HepG2 (cell line): ENCODE results near the gene ROBO3. TPM values are rescaled to one million over a fixed set of nuclear protein-coding genes. Genes with fewer than 3 reads are reported as not detected.

ENCODE experiments used
- GTF3A ChIP-seq: sonication (generic); formaldehyde crosslinking; conservative IDR thresholded peaks from 2 replicates; pipeline ENCODE4 v1.4.0; 2020; ENCODE audit warnings: mild to moderate bottlenecking, missing genetic modification reagents
- HOXA3 ChIP-seq: sonication (generic); formaldehyde crosslinking; IDR thresholded peaks from 2 replicates; pipeline ENCODE4 v1.5.0; 2020; ENCODE audit warnings: missing genetic modification reagents
- SETDB1 ChIP-seq: sonication (generic); formaldehyde crosslinking; IDR thresholded peaks from 2 replicates; pipeline ENCODE4 v1.5.1; 2020; ENCODE audit warnings: missing genetic modification reagents, mild to moderate bottlenecking, borderline replicate concordance
- TBP ChIP-seq: sonication (generic); formaldehyde crosslinking; IDR thresholded peaks from 2 replicates; pipeline ENCODE4 v1.5.0; 2020; ENCODE audit warnings: missing genetic modification reagents
- TEAD2 ChIP-seq: sonication (generic); formaldehyde crosslinking; IDR thresholded peaks from 2 replicates; pipeline ENCODE4 v1.9.0; 2021; ENCODE audit warnings: missing genetic modification reagents
- ZNF605 ChIP-seq: sonication (generic); formaldehyde crosslinking; IDR thresholded peaks from 2 replicates; pipeline ENCODE4 v1.8.0; 2022; ENCODE audit warnings: mild to moderate bottlenecking, missing genetic modification reagents
- polyA plus RNA-seq, 8 experiments: library from polyadenylated mRNA; depleted of rRNA in 3 of 8; stranded (reverse) in 7 of 8; unstranded in 1 of 8; fragments of >200 nt; fragmentation: Illumina TruSeq in 4 of 8; extraction: Trizol in 4 of 8; gene quantifications; 2 replicates each; pipeline versions ENCODE4 v1.2.1 to v1.2.3, GENCODE V29; 2011 to 2016; ENCODE audit warnings: low read depth in 4 of 8, missing spikeins in 1 of 8, mixed read lengths in 1 of 8; ENCODE audit not compliant: insufficient read depth in 1 of 8
- total RNA-seq, 5 experiments: library from RNA; depleted of rRNA; stranded (reverse); fragments of >200 nt; fragmentation: Illumina TruSeq; extraction: Trizol; gene quantifications; 2 replicates each; pipeline ENCODE4 v1.2.3, GENCODE V29; 2016; ENCODE audit warnings: low read depth in 1 of 5
- TF ChIP-seq, protein P1 (sequence below): IDR thresholded peaks from 2 replicates; pipeline ENCODE4 v1.6.1; 2016
- TF ChIP-seq, protein P2 (sequence below): IDR thresholded peaks from 2 replicates; pipeline ENCODE4 v1.6.1; 2016; ENCODE audit warnings: missing compliant biosample characterization, missing genetic modification reagents, borderline replicate concordance
- TF ChIP-seq, protein P3 (sequence below): sonication (generic); formaldehyde crosslinking; IDR thresholded peaks from 2 replicates; pipeline ENCODE4 v1.5.0; 2020; ENCODE audit warnings: missing genetic modification reagents
- TF ChIP-seq, protein P4 (sequence below): fragments of 450-650 bp; IDR thresholded peaks from 2 replicates; pipeline ENCODE4 v1.6.1; 2016
- TF ChIP-seq, protein P5 (sequence below): sonication (generic); formaldehyde crosslinking; IDR thresholded peaks from 2 replicates; pipeline ENCODE4 v1.9.0; 2021; ENCODE audit warnings: mild to moderate bottlenecking, missing genetic modification reagents
- TF ChIP-seq, protein P6 (sequence below): sonication (generic); formaldehyde crosslinking; IDR thresholded peaks from 2 replicates; pipeline ENCODE4 v1.5.0; 2020; ENCODE audit warnings: mild to moderate bottlenecking, missing genetic modification reagents

The ROBO3 gene
- total and polyA plus RNA-seq, 2 of the 13 experiments (the other 11 are each of a cell fraction or from before 2014, with no cell fraction given): 0.07 to 2.4 TPM

DNA sequence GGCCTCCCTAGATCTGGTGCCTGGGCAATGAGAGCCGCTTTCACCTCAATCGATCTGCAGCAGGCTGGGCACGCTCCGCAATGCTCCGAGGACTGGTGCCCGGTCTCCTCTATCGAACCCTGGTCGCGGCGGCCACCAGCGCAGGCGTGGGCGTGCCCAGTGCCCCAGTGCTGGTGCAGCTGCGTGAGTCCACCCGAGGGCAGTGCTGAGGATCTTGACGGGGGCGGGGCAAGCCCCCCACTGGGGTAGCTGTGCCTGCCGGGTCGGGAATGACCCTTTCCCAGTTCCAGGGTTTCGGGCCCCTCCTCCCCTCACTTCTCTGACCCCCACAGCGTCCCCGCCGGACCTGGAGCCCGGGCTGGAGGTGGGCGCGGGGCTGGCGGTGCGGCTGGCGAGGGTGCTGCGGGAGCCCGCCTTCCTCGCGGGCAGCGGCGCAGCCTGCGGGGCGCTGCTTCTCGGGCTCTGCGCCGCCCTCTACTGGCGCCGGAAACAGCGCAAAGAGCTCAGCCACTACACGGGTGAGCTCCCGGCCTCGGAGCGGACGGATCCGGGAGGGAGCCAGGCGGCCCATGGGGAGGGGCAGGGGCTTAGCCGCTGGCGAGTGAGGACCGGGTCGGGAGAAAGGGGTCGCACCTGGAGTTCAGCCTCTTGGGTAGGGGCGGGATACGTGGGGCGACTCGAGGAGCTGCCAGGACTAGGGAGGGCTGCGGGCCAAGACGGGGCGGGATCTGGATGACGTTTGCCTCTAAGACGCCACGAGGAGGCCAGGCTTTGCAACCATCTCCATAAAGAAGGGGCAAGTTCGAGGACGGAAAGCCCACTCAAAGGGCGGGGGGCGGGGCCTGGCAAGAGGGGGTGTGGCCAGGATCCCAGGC, 10.9 kb downstream of the ROBO3 start (continued):
- TF ChIP-seq, protein P1, sequence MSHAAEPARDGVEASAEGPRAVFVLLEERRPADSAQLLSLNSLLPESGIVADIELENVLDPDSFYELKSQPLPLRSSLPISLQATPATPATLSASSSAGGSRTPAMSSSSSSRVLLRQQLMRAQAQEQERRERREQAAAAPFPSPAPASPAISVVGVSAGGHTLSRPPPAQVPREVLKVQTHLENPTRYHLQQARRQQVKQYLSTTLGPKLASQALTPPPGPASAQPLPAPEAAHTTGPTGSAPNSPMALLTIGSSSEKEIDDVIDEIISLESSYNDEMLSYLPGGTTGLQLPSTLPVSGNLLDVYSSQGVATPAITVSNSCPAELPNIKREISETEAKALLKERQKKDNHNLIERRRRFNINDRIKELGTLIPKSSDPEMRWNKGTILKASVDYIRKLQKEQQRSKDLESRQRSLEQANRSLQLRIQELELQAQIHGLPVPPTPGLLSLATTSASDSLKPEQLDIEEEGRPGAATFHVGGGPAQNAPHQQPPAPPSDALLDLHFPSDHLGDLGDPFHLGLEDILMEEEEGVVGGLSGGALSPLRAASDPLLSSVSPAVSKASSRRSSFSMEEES: no peak
- TF ChIP-seq, protein P2, sequence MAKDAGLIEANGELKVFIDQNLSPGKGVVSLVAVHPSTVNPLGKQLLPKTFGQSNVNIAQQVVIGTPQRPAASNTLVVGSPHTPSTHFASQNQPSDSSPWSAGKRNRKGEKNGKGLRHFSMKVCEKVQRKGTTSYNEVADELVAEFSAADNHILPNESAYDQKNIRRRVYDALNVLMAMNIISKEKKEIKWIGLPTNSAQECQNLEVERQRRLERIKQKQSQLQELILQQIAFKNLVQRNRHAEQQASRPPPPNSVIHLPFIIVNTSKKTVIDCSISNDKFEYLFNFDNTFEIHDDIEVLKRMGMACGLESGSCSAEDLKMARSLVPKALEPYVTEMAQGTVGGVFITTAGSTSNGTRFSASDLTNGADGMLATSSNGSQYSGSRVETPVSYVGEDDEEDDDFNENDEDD (CRISPR knock-in tag): peak; percentile 71; the same call in 1 of the 2 replicates
- TF ChIP-seq ZNF605 (0 out of 2 replicates have a peak, but pooled peaks have one; percentile 18), TBP (CRISPR knock-in tag) (no peak), GTF3A (CRISPR knock-in tag) (no peak), SETDB1 (CRISPR knock-in tag) (no peak), HOXA3 (CRISPR knock-in tag) (peak; percentile 77), TEAD2 (CRISPR knock-in tag) (no peak)
- TF ChIP-seq, protein P3, sequence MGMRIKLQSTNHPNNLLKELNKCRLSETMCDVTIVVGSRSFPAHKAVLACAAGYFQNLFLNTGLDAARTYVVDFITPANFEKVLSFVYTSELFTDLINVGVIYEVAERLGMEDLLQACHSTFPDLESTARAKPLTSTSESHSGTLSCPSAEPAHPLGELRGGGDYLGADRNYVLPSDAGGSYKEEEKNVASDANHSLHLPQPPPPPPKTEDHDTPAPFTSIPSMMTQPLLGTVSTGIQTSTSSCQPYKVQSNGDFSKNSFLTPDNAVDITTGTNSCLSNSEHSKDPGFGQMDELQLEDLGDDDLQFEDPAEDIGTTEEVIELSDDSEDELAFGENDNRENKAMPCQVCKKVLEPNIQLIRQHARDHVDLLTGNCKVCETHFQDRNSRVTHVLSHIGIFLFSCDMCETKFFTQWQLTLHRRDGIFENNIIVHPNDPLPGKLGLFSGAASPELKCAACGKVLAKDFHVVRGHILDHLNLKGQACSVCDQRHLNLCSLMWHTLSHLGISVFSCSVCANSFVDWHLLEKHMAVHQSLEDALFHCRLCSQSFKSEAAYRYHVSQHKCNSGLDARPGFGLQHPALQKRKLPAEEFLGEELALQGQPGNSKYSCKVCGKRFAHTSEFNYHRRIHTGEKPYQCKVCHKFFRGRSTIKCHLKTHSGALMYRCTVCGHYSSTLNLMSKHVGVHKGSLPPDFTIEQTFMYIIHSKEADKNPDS (CRISPR knock-in tag): no peak
- TF ChIP-seq, protein P4, sequence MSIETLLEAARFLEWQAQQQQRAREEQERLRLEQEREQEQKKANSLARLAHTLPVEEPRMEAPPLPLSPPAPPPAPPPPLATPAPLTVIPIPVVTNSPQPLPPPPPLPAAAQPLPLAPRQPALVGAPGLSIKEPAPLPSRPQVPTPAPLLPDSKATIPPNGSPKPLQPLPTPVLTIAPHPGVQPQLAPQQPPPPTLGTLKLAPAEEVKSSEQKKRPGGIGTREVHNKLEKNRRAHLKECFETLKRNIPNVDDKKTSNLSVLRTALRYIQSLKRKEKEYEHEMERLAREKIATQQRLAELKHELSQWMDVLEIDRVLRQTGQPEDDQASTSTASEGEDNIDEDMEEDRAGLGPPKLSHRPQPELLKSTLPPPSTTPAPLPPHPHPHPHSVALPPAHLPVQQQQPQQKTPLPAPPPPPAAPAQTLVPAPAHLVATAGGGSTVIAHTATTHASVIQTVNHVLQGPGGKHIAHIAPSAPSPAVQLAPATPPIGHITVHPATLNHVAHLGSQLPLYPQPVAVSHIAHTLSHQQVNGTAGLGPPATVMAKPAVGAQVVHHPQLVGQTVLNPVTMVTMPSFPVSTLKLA: no peak
- TF ChIP-seq, protein P5, sequence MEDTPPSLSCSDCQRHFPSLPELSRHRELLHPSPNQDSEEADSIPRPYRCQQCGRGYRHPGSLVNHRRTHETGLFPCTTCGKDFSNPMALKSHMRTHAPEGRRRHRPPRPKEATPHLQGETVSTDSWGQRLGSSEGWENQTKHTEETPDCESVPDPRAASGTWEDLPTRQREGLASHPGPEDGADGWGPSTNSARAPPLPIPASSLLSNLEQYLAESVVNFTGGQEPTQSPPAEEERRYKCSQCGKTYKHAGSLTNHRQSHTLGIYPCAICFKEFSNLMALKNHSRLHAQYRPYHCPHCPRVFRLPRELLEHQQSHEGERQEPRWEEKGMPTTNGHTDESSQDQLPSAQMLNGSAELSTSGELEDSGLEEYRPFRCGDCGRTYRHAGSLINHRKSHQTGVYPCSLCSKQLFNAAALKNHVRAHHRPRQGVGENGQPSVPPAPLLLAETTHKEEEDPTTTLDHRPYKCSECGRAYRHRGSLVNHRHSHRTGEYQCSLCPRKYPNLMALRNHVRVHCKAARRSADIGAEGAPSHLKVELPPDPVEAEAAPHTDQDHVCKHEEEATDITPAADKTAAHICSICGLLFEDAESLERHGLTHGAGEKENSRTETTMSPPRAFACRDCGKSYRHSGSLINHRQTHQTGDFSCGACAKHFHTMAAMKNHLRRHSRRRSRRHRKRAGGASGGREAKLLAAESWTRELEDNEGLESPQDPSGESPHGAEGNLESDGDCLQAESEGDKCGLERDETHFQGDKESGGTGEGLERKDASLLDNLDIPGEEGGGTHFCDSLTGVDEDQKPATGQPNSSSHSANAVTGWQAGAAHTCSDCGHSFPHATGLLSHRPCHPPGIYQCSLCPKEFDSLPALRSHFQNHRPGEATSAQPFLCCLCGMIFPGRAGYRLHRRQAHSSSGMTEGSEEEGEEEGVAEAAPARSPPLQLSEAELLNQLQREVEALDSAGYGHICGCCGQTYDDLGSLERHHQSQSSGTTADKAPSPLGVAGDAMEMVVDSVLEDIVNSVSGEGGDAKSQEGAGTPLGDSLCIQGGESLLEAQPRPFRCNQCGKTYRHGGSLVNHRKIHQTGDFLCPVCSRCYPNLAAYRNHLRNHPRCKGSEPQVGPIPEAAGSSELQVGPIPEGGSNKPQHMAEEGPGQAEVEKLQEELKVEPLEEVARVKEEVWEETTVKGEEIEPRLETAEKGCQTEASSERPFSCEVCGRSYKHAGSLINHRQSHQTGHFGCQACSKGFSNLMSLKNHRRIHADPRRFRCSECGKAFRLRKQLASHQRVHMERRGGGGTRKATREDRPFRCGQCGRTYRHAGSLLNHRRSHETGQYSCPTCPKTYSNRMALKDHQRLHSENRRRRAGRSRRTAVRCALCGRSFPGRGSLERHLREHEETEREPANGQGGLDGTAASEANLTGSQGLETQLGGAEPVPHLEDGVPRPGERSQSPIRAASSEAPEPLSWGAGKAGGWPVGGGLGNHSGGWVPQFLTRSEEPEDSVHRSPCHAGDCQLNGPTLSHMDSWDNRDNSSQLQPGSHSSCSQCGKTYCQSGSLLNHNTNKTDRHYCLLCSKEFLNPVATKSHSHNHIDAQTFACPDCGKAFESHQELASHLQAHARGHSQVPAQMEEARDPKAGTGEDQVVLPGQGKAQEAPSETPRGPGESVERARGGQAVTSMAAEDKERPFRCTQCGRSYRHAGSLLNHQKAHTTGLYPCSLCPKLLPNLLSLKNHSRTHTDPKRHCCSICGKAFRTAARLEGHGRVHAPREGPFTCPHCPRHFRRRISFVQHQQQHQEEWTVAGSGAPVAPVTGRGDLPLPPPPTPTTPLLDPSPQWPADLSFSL (CRISPR knock-in tag): no peak
- TF ChIP-seq, protein P6, sequence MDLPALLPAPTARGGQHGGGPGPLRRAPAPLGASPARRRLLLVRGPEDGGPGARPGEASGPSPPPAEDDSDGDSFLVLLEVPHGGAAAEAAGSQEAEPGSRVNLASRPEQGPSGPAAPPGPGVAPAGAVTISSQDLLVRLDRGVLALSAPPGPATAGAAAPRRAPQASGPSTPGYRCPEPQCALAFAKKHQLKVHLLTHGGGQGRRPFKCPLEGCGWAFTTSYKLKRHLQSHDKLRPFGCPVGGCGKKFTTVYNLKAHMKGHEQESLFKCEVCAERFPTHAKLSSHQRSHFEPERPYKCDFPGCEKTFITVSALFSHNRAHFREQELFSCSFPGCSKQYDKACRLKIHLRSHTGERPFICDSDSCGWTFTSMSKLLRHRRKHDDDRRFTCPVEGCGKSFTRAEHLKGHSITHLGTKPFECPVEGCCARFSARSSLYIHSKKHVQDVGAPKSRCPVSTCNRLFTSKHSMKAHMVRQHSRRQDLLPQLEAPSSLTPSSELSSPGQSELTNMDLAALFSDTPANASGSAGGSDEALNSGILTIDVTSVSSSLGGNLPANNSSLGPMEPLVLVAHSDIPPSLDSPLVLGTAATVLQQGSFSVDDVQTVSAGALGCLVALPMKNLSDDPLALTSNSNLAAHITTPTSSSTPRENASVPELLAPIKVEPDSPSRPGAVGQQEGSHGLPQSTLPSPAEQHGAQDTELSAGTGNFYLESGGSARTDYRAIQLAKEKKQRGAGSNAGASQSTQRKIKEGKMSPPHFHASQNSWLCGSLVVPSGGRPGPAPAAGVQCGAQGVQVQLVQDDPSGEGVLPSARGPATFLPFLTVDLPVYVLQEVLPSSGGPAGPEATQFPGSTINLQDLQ (CRISPR knock-in tag): no peak
